Peyer's patch (tissue), 4 donors: ENCODE measurements around the gene CEMIP2.

Experiments used
- CTCF ChIP-seq, 6 experiments: fragments of 450-650 bp in 4 of 6; fragments of 200-600 bp in 2 of 6; sonication (generic) in 1 of 6; IDR thresholded peaks; one replicate each; pipeline ENCODE4 v1.5.1; 2017 to 2019; ENCODE audit warnings: antibody characterized with exemption in 6 of 6, mild to moderate bottlenecking in 3 of 6, moderate library complexity in 1 of 6
- POLR2A ChIP-seq, 2 donors: fragments of 450-650 bp; IDR thresholded peaks; one replicate each; pipeline ENCODE4 v1.5.1; 2017; ENCODE audit warnings: antibody characterized with exemption in 2 of 2, mild to moderate bottlenecking in 2 of 2, moderate library complexity in 2 of 2

DNA sequence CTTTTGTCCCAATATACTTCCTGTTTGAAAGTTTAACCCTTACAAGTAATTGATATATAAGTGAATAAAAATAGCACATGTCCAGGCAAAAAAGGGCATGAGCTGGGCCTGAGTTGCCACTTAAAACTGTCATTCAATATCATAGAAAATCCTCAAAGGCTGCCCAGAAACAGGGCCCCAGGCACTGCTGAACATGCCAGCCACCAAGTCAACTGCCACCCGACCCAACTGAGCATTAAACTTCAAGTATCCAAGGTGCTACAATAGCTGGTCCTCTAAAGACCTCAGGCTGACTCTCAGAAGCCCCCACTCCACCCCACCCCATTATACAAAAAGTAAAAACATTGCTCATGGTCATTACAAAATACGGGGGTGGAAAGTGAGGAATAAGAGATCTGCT lies 83.7 kb downstream of the CEMIP2 start:
- TF ChIP-seq CTCF (IDR thresholded peaks at IDR 0.05) = no peak
- TF ChIP-seq POLR2A (IDR thresholded peaks at IDR 0.05) = no peak
